ENCODE results near the gene TM9SF1.

TM9SF1 gene

GRCh38 chr14:24144451-24144850 is 50.8 kb downstream of the TM9SF1 start:
- CTCF ChIA-PET: interaction anchor here (0.5 to 0.6 kb wide), 2 partner anchors 16 to 28 kb away, joined by 3 read pairs; no protein-coding TSS in a partner anchor

DNA sequence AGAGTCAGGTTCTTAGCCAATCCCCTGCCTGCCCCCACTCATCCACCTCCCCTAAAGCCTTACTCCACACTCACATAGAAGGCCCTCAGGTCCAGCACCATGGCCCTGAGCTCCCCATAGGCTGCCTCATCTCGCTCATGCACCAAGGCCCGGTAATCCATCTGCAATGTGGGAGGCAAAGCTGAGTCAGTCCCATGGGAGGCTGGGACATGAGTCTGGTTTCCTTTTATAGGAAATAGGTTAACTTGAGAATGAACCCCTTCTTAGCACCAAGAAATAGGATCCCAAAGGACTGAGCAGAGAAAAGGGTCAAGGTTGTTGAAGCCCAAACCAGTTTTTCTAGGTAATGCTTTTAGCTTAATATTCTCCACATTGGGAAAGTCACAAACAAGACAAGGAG is 51.7 kb downstream of the TM9SF1 start:
- POLR2A ChIA-PET: interaction anchor here (1.1 to 1.4 kb wide), 3 partner anchors 8 to 29 kb away, joined by 3 to 4 read pairs (median 4); partner anchors contain the start of genes DCAF11, NRL and PSME1
- no peak for TF ChIP-seq TARDBP (IDR thresholded peaks at IDR 0.05)
- TF ChIP-seq LEF1 (IDR thresholded peaks at IDR 0.05; ENCODE audit: borderline replicate concordance): no peak
- TF ChIP-seq SUZ12 (IDR thresholded peaks at IDR 0.05): no peak
- TF ChIP-seq L3MBTL2 (conservative IDR thresholded peaks at IDR 0.05): no peak
- no peak for TF ChIP-seq SP1 (IDR thresholded peaks at IDR 0.05)
- no peak for TF ChIP-seq FOXA1 (IDR thresholded peaks at IDR 0.05)
- TF ChIP-seq FOXM1 (IDR thresholded peaks at IDR 0.05; ENCODE audit: borderline replicate concordance): no peak
- TF ChIP-seq ZNF384 (IDR thresholded peaks at IDR 0.05): no peak
- no peak for TF ChIP-seq FOXK2 (IDR thresholded peaks at IDR 0.05)
- TF ChIP-seq HDGF (IDR thresholded peaks at IDR 0.05; ENCODE audit: borderline replicate concordance): no peak
- TF ChIP-seq CTBP1 (IDR thresholded peaks at IDR 0.05; ENCODE audit: borderline replicate concordance): no peak
- no peak for TF ChIP-seq PKNOX1 (IDR thresholded peaks at IDR 0.05)
- no peak for TF ChIP-seq NFRKB (IDR thresholded peaks at IDR 0.05)
- no peak for TF ChIP-seq BHLHE40 (IDR thresholded peaks at IDR 0.05; ENCODE audit: borderline replicate concordance)
- TF ChIP-seq ELF4 (IDR thresholded peaks at IDR 0.05): no peak
- TF ChIP-seq ARNT (IDR thresholded peaks at IDR 0.05): no peak
- CTCF ChIA-PET: interaction anchor here (0.6 kb wide), 1 partner anchor 17 kb away, joined by 3 read pairs; no protein-coding TSS in a partner anchor
- DNase-seq (ENCODE audit: extremely low spot score): no peak

More at GRCh38 chr14:24144451-24144850, 50.8 kb downstream of the TM9SF1 start:
- DNase-seq (ENCODE audit: extremely low spot score): no peak
- POLR2A ChIA-PET: interaction anchor here (1.1 to 3.4 kb wide), 3 partner anchors 9 to 29 kb away, joined by 4 to 56 read pairs (median 4); partner anchors contain the start of genes DCAF11, NRL and PSME1
- TF ChIP-seq SP1 (IDR thresholded peaks at IDR 0.05) (no peak), LEF1 (IDR thresholded peaks at IDR 0.05; ENCODE audit: borderline replicate concordance) (no peak), FOXK2 (IDR thresholded peaks at IDR 0.05) (no peak), L3MBTL2 (conservative IDR thresholded peaks at IDR 0.05) (no peak), PKNOX1 (IDR thresholded peaks at IDR 0.05) (no peak), FOXM1 (IDR thresholded peaks at IDR 0.05; ENCODE audit: borderline replicate concordance) (no peak), ZNF384 (IDR thresholded peaks at IDR 0.05) (no peak), NFRKB (IDR thresholded peaks at IDR 0.05) (no peak), ELF4 (IDR thresholded peaks at IDR 0.05) (no peak), FOXA1 (IDR thresholded peaks at IDR 0.05) (no peak)

DNA sequence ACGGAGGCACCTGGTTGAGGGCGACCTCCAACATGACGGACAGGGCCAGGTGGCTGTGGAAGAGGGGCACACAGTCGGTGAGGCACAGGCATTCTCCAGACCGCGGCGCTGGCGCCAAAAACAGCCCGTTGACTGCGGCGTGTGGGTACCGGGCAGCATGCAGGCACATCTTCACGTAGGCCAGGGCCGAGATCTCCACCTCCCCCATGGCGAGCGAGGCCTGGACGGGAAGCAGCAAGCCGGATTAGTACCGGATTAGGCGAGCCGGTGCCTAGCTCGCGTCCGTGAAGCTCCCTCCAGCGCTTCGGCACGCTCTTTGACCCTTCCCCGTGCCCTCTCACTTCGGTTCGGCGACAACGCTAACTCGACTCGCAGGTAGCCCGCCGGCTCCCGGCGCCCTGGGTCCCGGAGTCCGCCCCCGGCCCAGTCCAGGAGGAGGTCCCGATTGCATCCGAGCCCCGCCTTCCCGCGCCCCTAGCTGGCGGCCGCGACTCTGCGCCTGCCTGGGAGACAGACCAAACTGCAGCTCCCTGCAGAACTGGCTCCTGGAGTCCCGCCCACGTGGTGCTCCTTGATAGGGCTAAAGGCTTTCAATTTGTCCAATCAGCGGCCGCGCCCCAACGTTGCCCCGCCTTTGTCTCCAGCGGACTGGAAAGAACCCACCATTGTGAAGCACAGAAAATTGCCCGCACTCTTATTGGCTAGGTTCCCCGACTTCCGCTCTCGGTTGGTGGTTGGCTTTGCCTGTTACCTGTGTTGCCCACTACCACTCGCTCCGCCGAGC is 54.0 kb downstream of the TM9SF1 start, which contains the start of gene EMC9:
Gene EMC9, minus strand, starts transcription at position 495 of the 784 bp plus-strand sequence. Its CDS starts 287 bp downstream, at position 208.
- DNase-seq (ENCODE audit: extremely low spot score): peak; percentile 91
- ChIA-PET POLR2A (interaction anchor here (0.6 to 3.0 kb wide), 32 partner anchors 8 to 301 kb away, joined by 3 to 37 read pairs (median 6); partner anchors contain the start of genes CARMIL3, CHMP4A, DCAF11 and FITM1), CTCF (interaction anchor here (0.6 to 1.2 kb wide), 5 partner anchors 8 to 79 kb away, joined by 4 to 11 read pairs (median 5); partner anchors contain the start of gene IRF9)
- no peak for TF ChIP-seq CTBP1 (IDR thresholded peaks at IDR 0.05; ENCODE audit: borderline replicate concordance)
- TF ChIP-seq LEF1 (IDR thresholded peaks at IDR 0.05; ENCODE audit: borderline replicate concordance): no peak
- peak; percentile 97 for TF ChIP-seq PKNOX1 (IDR thresholded peaks at IDR 0.05)
- TF ChIP-seq ZNF384 (IDR thresholded peaks at IDR 0.05): no peak
- no peak for TF ChIP-seq TARDBP (IDR thresholded peaks at IDR 0.05)
- TF ChIP-seq NFRKB (IDR thresholded peaks at IDR 0.05): no peak
- peak; percentile 58 for TF ChIP-seq ELF4 (IDR thresholded peaks at IDR 0.05)
- no peak for TF ChIP-seq FOXM1 (IDR thresholded peaks at IDR 0.05; ENCODE audit: borderline replicate concordance)
- no peak for TF ChIP-seq FOXA1 (IDR thresholded peaks at IDR 0.05)
- TF ChIP-seq SP1 (IDR thresholded peaks at IDR 0.05): no peak
- peak; percentile 44; the same call in 1 of the 2 replicates for TF ChIP-seq L3MBTL2 (conservative IDR thresholded peaks at IDR 0.05)
- no peak for TF ChIP-seq SUZ12 (IDR thresholded peaks at IDR 0.05)
- 0 out of 2 replicates have a peak, but pooled peaks have one; percentile 61 for TF ChIP-seq HDGF (IDR thresholded peaks at IDR 0.05; ENCODE audit: borderline replicate concordance)
- no peak for TF ChIP-seq FOXK2 (IDR thresholded peaks at IDR 0.05)
- TF ChIP-seq ARNT (IDR thresholded peaks at IDR 0.05): no peak
- TF ChIP-seq BHLHE40 (IDR thresholded peaks at IDR 0.05; ENCODE audit: borderline replicate concordance): no peak

GRCh38 chr14:24139272-24139934 is 55.8 kb downstream of the TM9SF1 start:
- ChIA-PET CTCF (interaction anchor here (1.9 to 2.6 kb wide), 2 partner anchors 21 to 31 kb away, joined by 6 read pairs; partner anchors contain the start of gene IRF9), POLR2A (interaction anchor here (1.1 to 4.0 kb wide), 8 partner anchors 8 to 87 kb away, joined by 3 to 34 read pairs (median 12); partner anchors contain the start of genes CARMIL3, CHMP4A, DCAF11 and IRF9)
- TF ChIP-seq ARNT (IDR thresholded peaks at IDR 0.05): no peak
- TF ChIP-seq FOXK2 (IDR thresholded peaks at IDR 0.05): no peak
- no peak for TF ChIP-seq SUZ12 (IDR thresholded peaks at IDR 0.05)
- TF ChIP-seq ELF4 (IDR thresholded peaks at IDR 0.05): no peak
- TF ChIP-seq PKNOX1 (IDR thresholded peaks at IDR 0.05): no peak
- no peak for TF ChIP-seq ZNF384 (IDR thresholded peaks at IDR 0.05)
- TF ChIP-seq L3MBTL2 (conservative IDR thresholded peaks at IDR 0.05): no peak
- no peak for TF ChIP-seq TARDBP (IDR thresholded peaks at IDR 0.05)
- TF ChIP-seq CTBP1 (IDR thresholded peaks at IDR 0.05; ENCODE audit: borderline replicate concordance): no peak
- no peak for TF ChIP-seq FOXA1 (IDR thresholded peaks at IDR 0.05)
- no peak for TF ChIP-seq HDGF (IDR thresholded peaks at IDR 0.05; ENCODE audit: borderline replicate concordance)
- no peak for TF ChIP-seq FOXM1 (IDR thresholded peaks at IDR 0.05; ENCODE audit: borderline replicate concordance)
- TF ChIP-seq NFRKB (IDR thresholded peaks at IDR 0.05): no peak
- no peak for TF ChIP-seq SP1 (IDR thresholded peaks at IDR 0.05)
- TF ChIP-seq LEF1 (IDR thresholded peaks at IDR 0.05; ENCODE audit: borderline replicate concordance): no peak
- no peak for DNase-seq (ENCODE audit: extremely low spot score)
